Subcutaneous abdominal adipose tissue (tissue), 5 donors: ENCODE results near the gene PATZ1.
"Not testable (repeated sequence)": the region's sequence is repeated elsewhere in the genome, so short reads cannot be mapped to it uniquely, and the experiment has no call there.

Experiments used
- H3K27ac ChIP-seq: one replicate; pipeline ENCODE4 v1.7.0; 2013; ENCODE audit warnings: low read depth, mild to moderate bottlenecking, inconsistent platforms, low read length, moderate library complexity
- H3K27me3 ChIP-seq, 5 donors: one replicate each; pipeline ENCODE4 v1.7.0; 2013; ENCODE audit warnings: low read length in 5 of 5, inconsistent platforms in 1 of 5; ENCODE audit not compliant: control insufficient read depth in 5 of 5, insufficient read depth in 4 of 5
- H3K36me3 ChIP-seq, 5 donors: one replicate each; pipeline ENCODE4 v1.7.0; 2013; ENCODE audit warnings: low read length in 5 of 5; ENCODE audit not compliant: control insufficient read depth in 5 of 5, insufficient read depth in 5 of 5
- H3K4me1 ChIP-seq, 5 donors: one replicate each; pipeline ENCODE4 v1.7.0; 2013; ENCODE audit warnings: low read length in 5 of 5, mild to moderate bottlenecking in 3 of 5, moderate library complexity in 1 of 5; ENCODE audit not compliant: control insufficient read depth in 5 of 5, insufficient read depth in 5 of 5
- H3K4me3 ChIP-seq, 5 donors: one replicate each; pipeline ENCODE4 v1.7.0; 2013; ENCODE audit warnings: low read length in 5 of 5, low read depth in 1 of 5
- H3K9ac ChIP-seq, 5 donors: one replicate each; pipeline ENCODE4 v1.7.0; 2013; ENCODE audit warnings: low read length in 5 of 5, mild to moderate bottlenecking in 4 of 5, moderate library complexity in 3 of 5
- H3K9me3 ChIP-seq, 5 donors: one replicate each; pipeline ENCODE4 v1.7.0; 2013; ENCODE audit warnings: low read length in 5 of 5; ENCODE audit not compliant: control insufficient read depth in 5 of 5
- donor health status: healthy.
- donor health status: healthy.
- donor health status: healthy.
- donor health status: healthy.
- donor health status: healthy.

Gene PATZ1

GRCh38 chr22:31354515-31354914 lies 8.4 kb upstream of the PATZ1 start:
- H3K4me1 ChIP-seq, result no peaks in the 10 kb centered on the region
- H3K4me3 ChIP-seq, result no peak overlapping the region
- no peaks in the 10 kb centered on the region for H3K36me3 ChIP-seq
- H3K27ac ChIP-seq, result no peak overlapping the region
- no peaks in the 10 kb centered on the region for H3K27me3 ChIP-seq
- H3K9me3 ChIP-seq, result no peaks in the 10 kb centered on the region
- no peak overlapping the region for H3K9ac ChIP-seq

DNA sequence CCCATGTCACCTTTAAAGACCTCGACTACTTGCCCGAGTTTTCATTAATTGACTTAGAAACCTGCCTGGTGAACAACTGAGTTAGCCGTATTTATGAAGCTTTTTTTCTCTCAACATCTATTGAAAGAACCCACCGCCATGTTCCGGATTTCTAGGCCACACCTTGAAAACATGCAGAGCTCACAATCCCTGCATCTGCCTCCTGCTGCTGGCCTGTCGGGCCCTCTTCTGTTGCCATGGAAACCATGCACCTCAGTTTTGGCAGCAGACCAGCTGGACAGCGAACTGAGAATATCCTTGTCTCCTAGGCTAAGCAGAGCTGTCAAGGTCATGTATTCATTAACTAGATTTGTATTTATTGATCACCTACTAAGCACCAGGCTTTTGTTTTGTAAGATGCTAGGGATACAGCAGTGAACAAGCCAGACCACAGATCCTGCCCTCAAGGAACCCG lies 4.3 kb upstream of the PATZ1 start:
- H3K9ac ChIP-seq, result no peak overlapping the region
- no peaks in the 10 kb centered on the region for H3K9me3 ChIP-seq
- no peaks in the 10 kb centered on the region for H3K36me3 ChIP-seq
- H3K4me1 ChIP-seq, result peaks cover 7 to 17% (median 15%) of the 10 kb centered on the region in 5 donors
- no peak overlapping the region for H3K27ac ChIP-seq
- no peak overlapping the region for H3K4me3 ChIP-seq
- no peaks in the 10 kb centered on the region for H3K27me3 ChIP-seq

GRCh38 chr22:31349960-31350359 lies 3.8 kb upstream of the PATZ1 start:
- Histone ChIP-seq H3K36me3 (no peaks in the 10 kb centered on the region), H3K9me3 (no peaks in the 10 kb centered on the region), H3K4me1 (peaks cover 7 to 22% (median 20%) of the 10 kb centered on the region in 5 donors), H3K27me3 (no peaks in the 10 kb centered on the region), H3K4me3 (no peak overlapping the region), H3K9ac (no peak overlapping the region), H3K27ac (no peak overlapping the region)

DNA sequence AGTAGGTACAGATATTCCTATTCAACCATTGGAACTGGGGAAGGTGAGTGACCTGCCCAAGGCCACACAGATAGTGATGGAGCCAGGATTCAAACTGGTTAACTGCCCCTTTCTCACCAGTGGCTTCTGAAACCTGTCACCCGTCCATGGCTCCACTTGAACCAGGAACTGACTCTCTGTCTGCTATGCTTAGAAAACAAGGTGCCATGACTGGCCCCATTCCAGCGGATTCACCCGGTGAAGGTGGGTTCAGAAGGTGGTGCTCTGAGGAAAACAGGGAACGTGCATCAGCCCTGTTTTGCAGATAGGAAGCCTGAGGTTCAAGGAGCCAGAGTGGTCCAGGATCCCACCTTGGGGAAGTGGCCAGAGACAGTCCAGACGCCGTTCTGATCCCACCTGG lies 2.6 kb upstream of the PATZ1 start:
- peaks cover 0 to 5% (median 4%) of the 10 kb centered on the region in 5 donors for H3K36me3 ChIP-seq
- no peaks in the 10 kb centered on the region for H3K9me3 ChIP-seq
- peaks cover 10 to 34% (median 32%) of the 10 kb centered on the region in 5 donors for H3K4me1 ChIP-seq
- no peak overlapping the region for H3K27ac ChIP-seq
- no peaks in the 10 kb centered on the region for H3K27me3 ChIP-seq
- H3K9ac ChIP-seq, result no peak overlapping the region
- no peak overlapping the region for H3K4me3 ChIP-seq

- Histone ChIP-seq H3K27ac (peak overlapping the region; percentile 67), H3K9ac (peak overlapping the region in 2 of 5 donors; percentile 55 to 69), H3K4me3 (peak overlapping the region; percentile 64 to 77 (median 73)), H3K4me1 (peaks cover 10 to 42% (median 39%) of the 10 kb centered on the region in 5 donors)
- not testable (repeated sequence) for H3K36me3 ChIP-seq, H3K27me3 ChIP-seq, H3K9me3 ChIP-seq
Measured at GRCh38 chr22:31348009-31348337, 1.8 kb upstream of the PATZ1 start.

- H3K36me3 ChIP-seq, result peaks cover 0 to 11% (median 8%) of the 10 kb centered on the region in 5 donors
- peak overlapping the region; percentile 67 for H3K27ac ChIP-seq
- no peaks in the 10 kb centered on the region for H3K9me3 ChIP-seq
- H3K4me1 ChIP-seq, result peaks cover 10 to 47% (median 45%) of the 10 kb centered on the region in 5 donors
- H3K9ac ChIP-seq, result peak overlapping the region in 4 of 5 donors; percentile 27 to 71 (median 58)
- H3K4me3 ChIP-seq, result peak overlapping the region; percentile 64 to 77 (median 73)
- H3K27me3 ChIP-seq, result no peaks in the 10 kb centered on the region
Measured at GRCh38 chr22:31347251-31348008, 1.3 kb upstream of the PATZ1 start.

GRCh38 chr22:31346733-31347250 lies 646 bp upstream of the PATZ1 start:
- H3K9ac ChIP-seq, result peak overlapping the region in 4 of 5 donors; percentile 27 to 71 (median 58)
- H3K4me1 ChIP-seq, result peaks cover 10 to 53% (median 48%) of the 10 kb centered on the region in 5 donors
- no peaks in the 10 kb centered on the region for H3K9me3 ChIP-seq
- H3K27ac ChIP-seq, result peak overlapping the region; percentile 67
- H3K4me3 ChIP-seq, result peak overlapping the region; percentile 35 to 77 (median 70)
- peaks cover 0 to 18% (median 14%) of the 10 kb centered on the region in 5 donors for H3K36me3 ChIP-seq
- no peaks in the 10 kb centered on the region for H3K27me3 ChIP-seq

- peak overlapping the region in 4 of 5 donors; percentile 55 to 78 (median 70) for H3K4me3 ChIP-seq
- H3K9ac ChIP-seq, result peak overlapping the region in 2 of 5 donors; percentile 35 to 64
- H3K4me1 ChIP-seq, result peaks cover 10 to 63% (median 48%) of the 10 kb centered on the region in 5 donors
- peaks cover 0 to 30% (median 26%) of the 10 kb centered on the region in 5 donors for H3K36me3 ChIP-seq
- H3K9me3 ChIP-seq, result no peaks in the 10 kb centered on the region
- H3K27me3 ChIP-seq, result no peaks in the 10 kb centered on the region
- no peak overlapping the region for H3K27ac ChIP-seq
Measured at GRCh38 chr22:31345331-31346254, 553 bp downstream of the PATZ1 start.

DNA sequence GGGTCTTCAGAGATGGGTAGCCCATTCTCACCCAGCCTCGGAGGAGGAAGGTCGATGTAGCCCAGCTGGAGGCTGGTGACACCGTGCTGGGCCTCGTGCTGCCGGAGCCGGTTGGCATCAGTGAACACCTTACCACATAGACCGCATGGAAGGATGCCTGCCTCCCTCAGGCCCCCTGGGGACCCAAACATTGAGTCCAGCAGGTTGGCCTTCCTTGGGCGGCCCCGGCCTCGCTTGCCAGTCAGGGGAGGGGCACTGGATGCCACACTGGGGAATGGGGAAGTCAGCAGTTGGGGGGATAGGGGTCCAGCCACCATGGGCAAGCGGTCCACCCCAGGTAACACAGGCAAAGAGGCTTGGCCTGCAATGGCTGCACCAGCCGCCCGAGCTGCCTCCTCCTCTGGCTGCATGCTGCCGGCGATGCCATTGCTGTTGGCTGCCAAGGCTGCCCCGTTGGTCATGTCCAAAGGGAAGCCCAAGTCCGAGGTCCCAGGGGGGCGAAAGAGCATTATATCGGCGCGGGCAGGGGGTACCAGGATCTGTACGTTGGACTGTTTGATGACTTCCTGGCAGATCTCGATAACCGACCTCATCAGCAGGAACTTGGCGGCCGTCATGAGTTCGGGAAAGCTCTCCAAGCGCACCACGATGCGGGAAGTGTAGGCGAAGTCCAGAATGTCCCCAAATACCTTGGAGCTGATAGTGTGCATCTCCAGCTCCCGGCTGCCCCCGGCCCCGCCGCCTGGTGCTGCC lies 1.4 kb downstream of the PATZ1 start:
- peaks cover 10 to 64% (median 48%) of the 10 kb centered on the region in 5 donors for H3K4me1 ChIP-seq
- H3K36me3 ChIP-seq, result peaks cover 0 to 37% (median 34%) of the 10 kb centered on the region in 5 donors
- no peaks in the 10 kb centered on the region for H3K27me3 ChIP-seq
- H3K4me3 ChIP-seq, result peak overlapping the region; percentile 50 to 78 (median 62)
- H3K27ac ChIP-seq, result no peak overlapping the region
- peak overlapping the region in 2 of 5 donors; percentile 41 to 62 for H3K9ac ChIP-seq
- H3K9me3 ChIP-seq, result no peaks in the 10 kb centered on the region
